Neuronal stem cell (in vitro differentiated cells): ENCODE measurements around the gene FAIM2.

Experiments
- DNase-seq: peaks from one replicate; pipeline ENCODE4 v3.0.0-alpha.2; 2013; ENCODE audit warnings: low spot score
- H2AFZ ChIP-seq: one replicate; pipeline ENCODE4 v1.6.1; 2013; ENCODE audit warnings: mild to moderate bottlenecking, low read length, inconsistent platforms
- H2AK5ac ChIP-seq: 2 replicates; pipeline ENCODE4 v1.6.1; 2013; ENCODE audit warnings: low read depth, mild to moderate bottlenecking, inconsistent platforms, low read length, moderate library complexity, mixed read lengths
- H2BK120ac ChIP-seq: 2 replicates; pipeline ENCODE4 v1.6.1; 2013; ENCODE audit warnings: low read depth, mild to moderate bottlenecking, inconsistent platforms, low read length, moderate library complexity, mixed read lengths
- H2BK12ac ChIP-seq: one replicate; pipeline ENCODE4 v1.6.1; 2013; ENCODE audit warnings: low read length, inconsistent platforms
- H2BK15ac ChIP-seq: 2 replicates; pipeline ENCODE4 v1.6.1; 2013; ENCODE audit warnings: mild to moderate bottlenecking, low read length, inconsistent platforms, mixed read lengths
- H2BK5ac ChIP-seq: one replicate; pipeline ENCODE4 v1.6.1; 2013; ENCODE audit warnings: inconsistent platforms, mild to moderate bottlenecking, low read length, moderate library complexity
- H3K14ac ChIP-seq: one replicate; pipeline ENCODE4 v1.6.1; 2013; ENCODE audit warnings: low read length, inconsistent platforms
- H3K18ac ChIP-seq: 2 replicates; pipeline ENCODE4 v1.6.1; 2013; ENCODE audit warnings: low read length, inconsistent platforms
- H3K23ac ChIP-seq: 2 replicates; pipeline ENCODE4 v1.6.1; 2013; ENCODE audit warnings: low read depth, mild to moderate bottlenecking, mixed read lengths, low read length, inconsistent platforms; ENCODE audit not compliant: poor library complexity
- H3K27ac ChIP-seq: replicated peaks from 3 replicates; pipeline ENCODE4 v1.5.1; 2013; ENCODE audit warnings: low read length, inconsistent platforms
- H3K27me3 ChIP-seq, 3 experiments: 2 replicates each; pipeline ENCODE4 v1.6.1; 2013; ENCODE audit warnings: low read length in 3 of 3, mild to moderate bottlenecking in 2 of 3, inconsistent platforms in 1 of 3, low read depth in 1 of 3, mixed read lengths in 1 of 3, moderate library complexity in 1 of 3; ENCODE audit not compliant: control insufficient read depth in 3 of 3, insufficient read depth in 3 of 3
- H3K36me3 ChIP-seq, 2 donors: replicated peaks in 1 of 2; 2 replicates each; pipeline ENCODE4 v1.6.1; 2013; ENCODE audit warnings: low read length in 2 of 2; ENCODE audit not compliant: control insufficient read depth in 2 of 2, insufficient read depth in 2 of 2
- H3K4ac ChIP-seq: 2 replicates; pipeline ENCODE4 v1.6.1; 2013; ENCODE audit warnings: inconsistent platforms, mild to moderate bottlenecking, low read length, moderate library complexity
- H3K4me1 ChIP-seq, 2 donors: 1 replicate in 1 of 2; 2 replicates in 1 of 2; pipeline ENCODE4 v1.6.1; 2013; ENCODE audit warnings: low read length in 2 of 2, low read depth in 1 of 2; ENCODE audit not compliant: control insufficient read depth in 2 of 2, insufficient read depth in 1 of 2
- H3K4me2 ChIP-seq: one replicate; pipeline ENCODE4 v1.6.1; 2013; ENCODE audit warnings: mild to moderate bottlenecking, low read length, inconsistent platforms; ENCODE audit not compliant: insufficient read depth, poor library complexity, severe bottlenecking
- H3K4me3 ChIP-seq, 2 donors: 2 replicates each; pipeline ENCODE4 v1.5.1; 2013; ENCODE audit warnings: low read length in 2 of 2, mild to moderate bottlenecking in 2 of 2, inconsistent platforms in 1 of 2, moderate library complexity in 1 of 2
- H3K79me1 ChIP-seq: one replicate; pipeline ENCODE4 v1.6.1; 2013; ENCODE audit warnings: low read depth, mild to moderate bottlenecking, inconsistent platforms, low read length, moderate library complexity
- H3K9ac ChIP-seq: one replicate; pipeline ENCODE4 v1.6.1; 2013; ENCODE audit warnings: mild to moderate bottlenecking, low read depth, low read length, inconsistent platforms; ENCODE audit not compliant: poor library complexity
- H3K9me3 ChIP-seq, 2 donors: replicated peaks in 1 of 2; 2 replicates each; pipeline versions ENCODE3 to v1.6.1; 2013; ENCODE audit warnings: low read length in 2 of 2, mild to moderate bottlenecking in 2 of 2, inconsistent platforms in 1 of 2, low read depth in 1 of 2, mixed read lengths in 1 of 2, moderate library complexity in 1 of 2; ENCODE audit not compliant: control insufficient read depth in 2 of 2, insufficient read depth in 1 of 2
- H4K8ac ChIP-seq: one replicate; pipeline ENCODE4 v1.6.1; 2013; ENCODE audit warnings: low read depth, mild to moderate bottlenecking, inconsistent platforms, low read length, moderate library complexity
- H4K91ac ChIP-seq: one replicate; pipeline ENCODE4 v1.6.1; 2013; ENCODE audit warnings: low read length, low read depth, mild to moderate bottlenecking, inconsistent platforms; ENCODE audit not compliant: poor library complexity
- WGBS, 2 donors: extraction: QIAGEN DNeasy Blood & Tissue Kit; methylation state at CpG; one replicate each; pipeline ENCODE4 v1.1.7; 2013; ENCODE audit warnings: missing lambda C conversion rate in 2 of 2, mixed read lengths in 1 of 2; ENCODE audit not compliant: insufficient read length in 2 of 2, insufficient replicate concordance in 1 of 2; ENCODE audit errors: extremely low coverage in 2 of 2; 5-methylcytosine and 5-hydroxymethylcytosine counted together

Gene FAIM2

DNA sequence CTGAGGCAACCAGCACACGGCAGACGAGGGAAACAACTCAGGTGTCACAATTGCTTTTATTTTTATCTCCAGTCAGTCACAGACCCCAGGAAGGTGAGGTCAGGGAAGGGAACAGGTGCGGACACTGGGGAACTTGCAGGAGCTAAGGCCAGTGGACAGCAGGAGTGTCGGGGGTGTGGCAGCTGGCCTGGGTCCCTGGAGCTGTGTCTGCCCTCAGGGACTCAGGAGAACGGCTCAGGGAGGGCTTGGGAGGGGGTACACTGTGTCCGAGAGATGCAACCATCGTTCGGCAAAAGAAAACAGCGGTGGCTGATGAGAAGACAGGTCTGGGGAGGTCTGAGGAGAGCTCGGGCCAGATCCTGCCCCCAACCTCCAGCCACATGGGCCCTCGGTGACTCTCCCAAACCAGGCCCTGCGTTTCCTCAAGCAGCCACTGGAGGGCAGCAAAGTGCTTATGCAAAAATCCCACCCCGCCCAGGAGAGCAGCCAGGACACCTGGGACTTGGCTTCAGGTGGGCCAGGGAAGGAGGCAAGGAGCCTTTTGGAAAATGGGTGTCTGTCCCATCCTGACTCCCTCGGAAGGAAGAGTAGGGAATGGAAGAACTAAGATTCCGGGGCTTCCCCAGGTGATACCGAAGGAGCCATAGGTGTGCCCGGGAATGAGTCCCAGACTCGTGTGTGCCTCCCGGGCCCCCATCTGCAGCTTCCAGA, 36.7 kb downstream of the FAIM2 start:
- Histone ChIP-seq H3K9me3 (no peaks in the 10 kb centered on the region), H2BK15ac (no peak overlapping the region), H3K36me3 (no peaks in the 10 kb centered on the region), H3K4me1 (peaks cover 0 to 1% of the 10 kb centered on the region in 2 donors), H2BK120ac (no peak overlapping the region), H2AK5ac (no peak overlapping the region), H2AFZ (peak overlapping the region; percentile 72), H4K8ac (no peak overlapping the region), H3K27ac (no peak overlapping the region), H3K4me2 (no peak overlapping the region), H3K14ac (no peak overlapping the region), H3K4ac (no peak overlapping the region), H3K23ac (no peak overlapping the region), H3K18ac (peak overlapping the region; percentile 38), H3K27me3 (peaks cover 0 to 66% (median 0%) of the 10 kb centered on the region in 3 experiments), H4K91ac (no peak overlapping the region), H3K79me1 (no peaks in the 10 kb centered on the region), H3K9ac (no peak overlapping the region), H3K4me3 (no peak overlapping the region), H2BK5ac (no peak overlapping the region), H2BK12ac (peak overlapping the region; percentile 59)
- DNase-seq: peak; percentile 74
- WGBS, 2 donors: no CpG with 5 or more reads among the region's 19 CpGs

- no peak overlapping the region for H3K4ac ChIP-seq
- H3K27me3 ChIP-seq: peaks cover 0 to 65% (median 0%) of the 10 kb centered on the region in 3 experiments
- peak overlapping the region; percentile 47 for H3K14ac ChIP-seq
- no peak overlapping the region for H3K9ac ChIP-seq
- DNase-seq: no peak
- no peak overlapping the region for H4K91ac ChIP-seq
- H3K4me2 ChIP-seq: no peak overlapping the region
- no CpG with 5 or more reads among the region's 8 CpGs for WGBS, 2 donors
- H3K4me1 ChIP-seq: no peaks in the 10 kb centered on the region
- H2BK5ac ChIP-seq: no peak overlapping the region
- H4K8ac ChIP-seq: no peak overlapping the region
- no peak overlapping the region for H2AK5ac ChIP-seq
- H3K18ac ChIP-seq: no peak overlapping the region
- no peaks in the 10 kb centered on the region for H3K9me3 ChIP-seq
- no peaks in the 10 kb centered on the region for H3K36me3 ChIP-seq
- no peak overlapping the region for H2BK12ac ChIP-seq
- no peak overlapping the region for H3K23ac ChIP-seq
- H3K79me1 ChIP-seq: no peaks in the 10 kb centered on the region
- H2BK15ac ChIP-seq: no peak overlapping the region
- no peak overlapping the region for H3K27ac ChIP-seq
- H2AFZ ChIP-seq: no peak overlapping the region
- H3K4me3 ChIP-seq: no peak overlapping the region
- H2BK120ac ChIP-seq: no peak overlapping the region
These were observed 37.9 kb downstream of the FAIM2 start for GRCh38 chr12:49865782-49866135.

- Histone ChIP-seq H2BK12ac (no peak overlapping the region), H2AK5ac (no peak overlapping the region), H4K91ac (no peak overlapping the region), H3K4me1 (no peaks in the 10 kb centered on the region), H2BK5ac (no peak overlapping the region), H3K14ac (peak overlapping the region; percentile 71), H4K8ac (no peak overlapping the region), H3K36me3 (no peaks in the 10 kb centered on the region), H3K27ac (no peak overlapping the region), H2AFZ (no peak overlapping the region), H3K27me3 (peaks cover 0 to 61% (median 0%) of the 10 kb centered on the region in 3 experiments), H3K23ac (no peak overlapping the region), H3K4me2 (no peak overlapping the region), H3K9ac (no peak overlapping the region), H3K18ac (no peak overlapping the region), H3K4ac (no peak overlapping the region), H2BK15ac (no peak overlapping the region), H2BK120ac (no peak overlapping the region), H3K4me3 (no peak overlapping the region), H3K9me3 (no peaks in the 10 kb centered on the region), H3K79me1 (no peaks in the 10 kb centered on the region)
- no CpG with 5 or more reads among the region's 13 CpGs for WGBS, 2 donors
- no peak for DNase-seq
These were observed 38.5 kb downstream of the FAIM2 start for GRCh38 chr12:49865109-49865781.

GRCh38 chr12:49864798-49865090, 39.0 kb downstream of the FAIM2 start:
- Histone ChIP-seq H3K36me3 (no peaks in the 10 kb centered on the region), H2AK5ac (no peak overlapping the region), H4K91ac (no peak overlapping the region), H3K27ac (no peak overlapping the region), H3K4ac (no peak overlapping the region), H2AFZ (no peak overlapping the region), H2BK5ac (no peak overlapping the region), H2BK12ac (no peak overlapping the region), H3K9me3 (no peaks in the 10 kb centered on the region), H3K18ac (no peak overlapping the region), H3K4me1 (no peaks in the 10 kb centered on the region), H3K23ac (no peak overlapping the region), H3K27me3 (peaks cover 0 to 60% (median 0%) of the 10 kb centered on the region in 3 experiments), H2BK120ac (no peak overlapping the region), H3K14ac (no peak overlapping the region), H3K4me3 (no peak overlapping the region), H3K79me1 (no peaks in the 10 kb centered on the region), H2BK15ac (no peak overlapping the region), H4K8ac (no peak overlapping the region), H3K9ac (no peak overlapping the region), H3K4me2 (no peak overlapping the region)
- WGBS, 2 donors: no CpG with 5 or more reads among the region's 2 CpGs
- DNase-seq: no peak
